Measurements from ENCODE around the gene LMCD1.
A peak's percentile ranks its signal among the peaks of the same experiment; 100 is the strongest.

The LMCD1 gene

DNA sequence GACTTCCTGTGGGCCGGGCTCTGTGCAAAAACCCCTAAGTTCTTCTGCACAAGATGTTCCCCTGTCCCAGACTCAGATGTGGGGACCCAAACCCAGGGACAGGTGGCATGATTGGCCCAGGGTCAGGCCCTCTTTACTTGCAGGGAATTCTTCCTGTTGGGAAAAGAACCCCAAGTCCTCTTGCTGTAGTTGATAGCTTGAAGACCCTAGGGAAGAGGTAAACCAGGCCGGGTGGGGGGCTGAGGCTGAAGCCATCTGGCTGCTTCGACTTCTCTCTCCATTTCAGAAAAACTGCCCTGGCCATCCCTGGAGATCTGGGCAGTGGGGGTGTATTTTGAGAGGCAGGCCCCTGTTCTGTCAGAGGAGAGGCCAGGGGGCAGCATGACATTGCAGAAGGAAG, 119.5 kb downstream of the LMCD1 start:
- no peak for DNase-seq (ENCODE audit: low spot score)

- DNase-seq (ENCODE audit: low spot score), result peak; percentile 92
Observed at GRCh38 chr3:8621872-8622271, 120.2 kb downstream of the LMCD1 start.

DNA sequence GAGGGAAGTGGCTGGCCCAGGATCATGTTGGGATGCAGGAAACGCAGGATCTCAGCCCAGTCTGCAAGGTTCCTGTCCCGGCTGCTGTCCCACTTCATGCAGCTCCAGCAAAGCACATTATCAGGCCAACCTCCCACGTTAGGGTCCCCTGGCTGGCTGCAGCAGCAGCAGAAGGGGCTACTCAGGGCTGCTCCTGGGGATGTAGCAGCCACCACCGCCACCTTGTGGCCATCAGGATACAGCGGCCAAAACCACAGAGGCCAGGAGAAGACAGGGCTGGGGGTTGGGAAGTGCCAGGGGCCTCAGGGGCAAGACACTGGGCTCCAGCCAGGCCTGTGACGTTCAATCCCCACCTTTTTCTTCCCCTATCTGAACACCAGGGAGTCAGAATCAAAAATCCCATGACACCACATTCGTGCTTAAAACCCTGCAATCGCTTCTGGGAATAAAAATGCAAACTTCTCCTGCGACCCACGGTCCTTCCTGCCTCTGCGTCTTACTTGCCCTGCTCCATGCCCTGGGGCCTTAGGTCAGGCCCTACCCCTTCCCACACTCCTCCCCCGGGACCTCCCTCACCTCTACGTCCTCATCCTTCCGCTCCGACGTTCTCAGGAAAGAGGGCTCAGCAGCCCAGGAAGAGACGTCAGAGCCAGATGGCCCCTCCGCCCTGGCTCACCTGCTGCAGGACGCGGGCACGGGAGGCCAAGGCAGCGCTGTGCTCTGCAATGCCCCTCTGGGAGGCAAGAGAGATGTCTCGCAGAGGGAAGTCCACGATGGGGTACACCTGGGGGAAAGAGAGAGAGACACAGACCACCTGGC, 121.5 kb downstream of the LMCD1 start:
- peak; percentile 83 for DNase-seq (ENCODE audit: low spot score)

DNA sequence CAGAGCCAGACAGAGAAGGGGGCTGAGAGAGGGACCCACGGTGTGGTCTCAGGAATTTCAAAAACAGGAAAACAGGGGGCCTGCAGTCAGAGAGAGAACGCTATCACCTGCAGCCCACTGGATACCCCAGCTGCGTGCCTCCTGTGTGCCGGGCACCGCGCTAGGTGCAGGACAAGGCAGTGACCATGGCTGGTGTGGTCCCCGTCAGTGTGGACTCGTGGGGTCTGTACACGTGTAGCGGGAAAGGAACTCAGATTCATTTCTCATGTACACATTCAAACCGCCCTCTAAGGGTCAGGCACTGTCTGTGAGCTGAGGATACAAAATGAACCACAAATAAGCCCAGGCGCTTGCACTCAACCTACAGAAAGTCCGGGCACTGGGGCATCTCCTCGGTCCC, 122.1 kb downstream of the LMCD1 start:
- no peak for DNase-seq (ENCODE audit: low spot score)
